ENCODE measurements around the gene TLCD4.
"Not testable (repeated sequence)": the region's sequence is repeated elsewhere in the genome, so short reads cannot be mapped to it uniquely, and the experiment has no call there.

TLCD4 gene

GRCh38 chr1:95096218-95096841, 20.8 kb upstream of the TLCD4 start:
- DNase-seq: no peak

- no peak for DNase-seq
These were observed 19.7 kb upstream of the TLCD4 start for GRCh38 chr1:95097426-95097825.

GRCh38 chr1:95098196-95098595, 19.0 kb upstream of the TLCD4 start:
- DNase-seq: no peak

- no peak for DNase-seq
These were observed 8.4 kb upstream of the TLCD4 start for GRCh38 chr1:95108792-95109191.

- no peak for DNase-seq
These were observed 6.1 kb upstream of the TLCD4 start for GRCh38 chr1:95111014-95111413.

GRCh38 chr1:95113684-95114083, 3.5 kb upstream of the TLCD4 start:
- no peak for DNase-seq

- DNase-seq: no peak
These were observed 1.4 kb upstream of the TLCD4 start for GRCh38 chr1:95115708-95116137.

- DNase-seq: peak; percentile 71
These were observed 462 bp upstream of the TLCD4 start for GRCh38 chr1:95116580-95117206.

- DNase-seq: no peak
These were observed 928 bp downstream of the TLCD4 start for GRCh38 chr1:95118067-95118499.

GRCh38 chr1:95118710-95119109, 1.6 kb downstream of the TLCD4 start:
- no peak for DNase-seq

- no peak for DNase-seq
These were observed 2.1 kb downstream of the TLCD4 start for GRCh38 chr1:95119273-95119672.

GRCh38 chr1:95122151-95122697, 5.1 kb downstream of the TLCD4 start:
- DNase-seq: no peak

GRCh38 chr1:95124342-95124741, 7.2 kb downstream of the TLCD4 start:
- no peak for DNase-seq

- DNase-seq: no peak
These were observed 9.2 kb downstream of the TLCD4 start for GRCh38 chr1:95126366-95126765.

- no peak for DNase-seq
These were observed 9.7 kb downstream of the TLCD4 start for GRCh38 chr1:95126846-95127245.

- DNase-seq: no peak
These were observed 10.2 kb downstream of the TLCD4 start for GRCh38 chr1:95127380-95127779.

- no peak for DNase-seq
These were observed 15.6 kb downstream of the TLCD4 start for GRCh38 chr1:95132762-95133161.

GRCh38 chr1:95133687-95134086, 16.5 kb downstream of the TLCD4 start:
- no peak for DNase-seq

GRCh38 chr1:95138223-95138622, 21.1 kb downstream of the TLCD4 start:
- no peak for DNase-seq

- DNase-seq: no peak
These were observed 21.9 kb downstream of the TLCD4 start for GRCh38 chr1:95139039-95139438.

GRCh38 chr1:95140791-95141190, 23.6 kb downstream of the TLCD4 start:
- no peak for DNase-seq

- DNase-seq: no peak
These were observed 28.3 kb downstream of the TLCD4 start for GRCh38 chr1:95145493-95145892.

GRCh38 chr1:95146637-95147036, 29.5 kb downstream of the TLCD4 start:
- DNase-seq: no peak

GRCh38 chr1:95154096-95154495, 36.9 kb downstream of the TLCD4 start:
- DNase-seq: no peak

GRCh38 chr1:95165569-95165968, 48.4 kb downstream of the TLCD4 start:
- not testable (repeated sequence) for DNase-seq

Measured in NCI-H1048 (cell line).